GM19240 (cell line): Measurements from ENCODE around the gene PXK.

Experiments used
- DNase-seq: peaks from one replicate; pipeline ENCODE4 v3.0.0; 2011; ENCODE audit warnings: low spot score; ENCODE audit not compliant: insufficient read length

Gene PXK

GRCh38 chr3:58464866-58465265, 132.2 kb downstream of the PXK start:
- no peak for DNase-seq

GRCh38 chr3:58466899-58467563, 134.3 kb downstream of the PXK start:
- no peak for DNase-seq

- DNase-seq = no peak
Measured at GRCh38 chr3:58469096-58469495, 136.4 kb downstream of the PXK start.

GRCh38 chr3:58470363-58471024, 137.8 kb downstream of the PXK start:
- no peak for DNase-seq

GRCh38 chr3:58471025-58471887, 138.6 kb downstream of the PXK start:
- DNase-seq = no peak

GRCh38 chr3:58473275-58473674, 140.6 kb downstream of the PXK start:
- no peak for DNase-seq

- DNase-seq = no peak
Measured at GRCh38 chr3:58474348-58474911, 141.7 kb downstream of the PXK start.

GRCh38 chr3:58474967-58475578, 142.4 kb downstream of the PXK start:
- DNase-seq = no peak
